GM12878 (cell line): ENCODE results near the gene UBE2QL1. TPM values are rescaled to one million over a fixed set of nuclear protein-coding genes. Genes with fewer than 3 reads are reported as not detected.

ENCODE experiments used
- ATAC-seq: fragments of 200-7000 bp; cut with Tn5 transposase; 3 replicates; pipeline ENCODE4 v1.9.1; 2020; ENCODE audit warnings: mild to moderate bottlenecking, moderate library complexity
- BruUV-seq: library from RNA; stranded (reverse); fragments of 400-500 nt; replicated peaks from 2 replicates; lab custom pipeline; 2021; lab: Mats Ljungman, UMichigan
- CTCF ChIA-PET: fragments of 300-600 bp; sonication (Branson Sonifier 250); formaldehyde crosslinking; extraction: SDS; loops from one replicate; lab custom pipeline; 2021; ENCODE audit warnings: inconsistent platforms; lab: Yijun Ruan, JAX
- POLR2A ChIA-PET: fragments of 350-600 bp; formaldehyde crosslinking; extraction: SDS; loops from one replicate; lab custom pipeline; 2021; ENCODE audit warnings: inconsistent platforms; lab: Charles Lee
- RAD21 ChIA-PET: fragments of 300-600 bp; sonication (Branson Sonifier 250); formaldehyde crosslinking; loops from one replicate; lab custom pipeline; 2023; ENCODE audit warnings: antibody characterized with exemption; ENCODE audit not compliant: unreplicated experiment; lab: Charles Lee
- SMC1A ChIA-PET: fragments of 300-600 bp; sonication (Branson Sonifier 250); formaldehyde crosslinking; loops from one replicate; lab custom pipeline; 2023; ENCODE audit not compliant: unreplicated experiment, uncharacterized antibody; lab: Charles Lee
- DNase-seq: peaks from one replicate; pipeline ENCODE4 v3.0.0-alpha.2; 2011; ENCODE audit warnings: low read depth, low spot score
- FAIRE-seq: peaks from 3 replicates; lab custom pipeline; 2011; peaks lifted over from hg19 to GRCh38; lab: Jason Lieb, UNC
- H2AFZ ChIP-seq: 2 replicates; pipeline ENCODE4 v1.6.0; 2011; ENCODE audit warnings: low read depth, low read length, control low read depth; ENCODE audit not compliant: control insufficient read depth
- H3K27ac ChIP-seq: 2 replicates; pipeline ENCODE4 v1.5.1; 2011; ENCODE audit warnings: control low read depth; ENCODE audit not compliant: control insufficient read depth, insufficient read depth
- H3K27me3 ChIP-seq, 2 experiments: replicated peaks in 1 of 2; 2 replicates each; pipeline versions ENCODE4 v1.6.0 to v1.6.1; 2011; ENCODE audit warnings: low read length in 1 of 2; ENCODE audit not compliant: control insufficient read depth in 2 of 2, insufficient read depth in 2 of 2
- H3K36me3 ChIP-seq, 2 experiments: 2 replicates each; pipeline ENCODE4 v1.5.1; 2011; ENCODE audit warnings: low read length in 1 of 2; ENCODE audit not compliant: control insufficient read depth in 2 of 2, insufficient read depth in 2 of 2
- H3K4me1 ChIP-seq: 2 replicates; pipeline ENCODE4 v1.6.1; 2011; ENCODE audit warnings: mild to moderate bottlenecking, low read length, moderate library complexity, mixed read lengths; ENCODE audit not compliant: control insufficient read depth, insufficient read depth
- H3K4me2 ChIP-seq: 2 replicates; pipeline ENCODE4 v1.6.0; 2011; ENCODE audit warnings: control low read depth; ENCODE audit not compliant: control insufficient read depth, insufficient read depth
- H3K4me3 ChIP-seq: fragments of 200-600 bp; sonication (generic); 2 replicates; pipeline ENCODE4 v1.5.1; 2016
- H3K79me2 ChIP-seq: 2 replicates; pipeline ENCODE4 v1.6.0; 2011; ENCODE audit warnings: low read length; ENCODE audit not compliant: control insufficient read depth, insufficient read depth
- H3K9ac ChIP-seq: 2 replicates; pipeline ENCODE4 v1.8.0; 2011; ENCODE audit warnings: low read length, control low read depth, mixed read lengths; ENCODE audit not compliant: control insufficient read depth, insufficient read depth
- H3K9me3 ChIP-seq: replicated peaks from 3 replicates; pipeline ENCODE4 v1.5.1; 2011; ENCODE audit warnings: mild to moderate bottlenecking, low read length; ENCODE audit not compliant: control insufficient read depth, insufficient read depth
- H4K20me1 ChIP-seq: 2 replicates; pipeline ENCODE4 v1.6.0; 2011; ENCODE audit not compliant: control insufficient read depth, insufficient read depth
- CHD1 ChIP-seq: IDR thresholded peaks from 2 replicates; pipeline ENCODE4 v1.6.1; 2012; ENCODE audit warnings: low read depth, low read length, improper control_type of control experiment
- CREB1 ChIP-seq: IDR thresholded peaks from 2 replicates; pipeline ENCODE4 v1.6.1; 2012; ENCODE audit warnings: low read depth, mild to moderate bottlenecking, inconsistent platforms
- HDAC2 ChIP-seq: fragments of 200-600 bp; sonication (generic); IDR thresholded peaks from 2 replicates; pipeline ENCODE4 v1.6.1; 2017
- IKZF2 ChIP-seq, 2 experiments: fragments of 450-650 bp; IDR thresholded peaks; 2 replicates each; pipeline ENCODE4 v1.6.1; 2017; ENCODE audit warnings: mild to moderate bottlenecking in 2 of 2, moderate library complexity in 2 of 2
- MEF2B ChIP-seq: fragments of 450-650 bp; IDR thresholded peaks from 2 replicates; pipeline ENCODE4 v1.6.1; 2018; ENCODE audit warnings: mild to moderate bottlenecking, moderate library complexity; ENCODE audit not compliant: partially characterized antibody, poor library complexity, severe bottlenecking
- MTA2 ChIP-seq: fragments of 450-650 bp; IDR thresholded peaks from 2 replicates; pipeline ENCODE4 v1.6.1; 2016; ENCODE audit warnings: low read depth, mild to moderate bottlenecking, moderate library complexity
- NBN ChIP-seq: fragments of 450-650 bp; IDR thresholded peaks from 2 replicates; pipeline ENCODE4 v1.6.1; 2016
- NR2C2 ChIP-seq: IDR thresholded peaks from 2 replicates; pipeline ENCODE4 v1.6.1; 2011; ENCODE audit warnings: borderline replicate concordance, low read depth; ENCODE audit not compliant: control insufficient read depth, insufficient read length
- RB1 ChIP-seq: fragments of 450-650 bp; formaldehyde crosslinking; IDR thresholded peaks from 2 replicates; pipeline ENCODE4 v1.6.1; 2017; ENCODE audit warnings: mild to moderate bottlenecking, borderline replicate concordance
- REST ChIP-seq: IDR thresholded peaks from 2 replicates; pipeline ENCODE4 v1.6.1; 2012; ENCODE audit warnings: mild to moderate bottlenecking, low read depth, low read length
- SMARCA5 ChIP-seq: fragments of 450-650 bp; IDR thresholded peaks from 2 replicates; pipeline ENCODE4 v1.6.1; 2017; ENCODE audit warnings: mild to moderate bottlenecking
- ZNF24 ChIP-seq: fragments of 450-650 bp; IDR thresholded peaks from 2 replicates; pipeline ENCODE4 v1.6.1; 2017; ENCODE audit warnings: antibody characterized with exemption, mild to moderate bottlenecking
- ZNF274 ChIP-seq: IDR thresholded peaks from one replicate; pipeline ENCODE4 v1.8.0; 2011; ENCODE audit not compliant: insufficient read length, insufficient read depth
- ZNF622 ChIP-seq: fragments of 450-650 bp; IDR thresholded peaks from 2 replicates; pipeline ENCODE4 v1.6.1; 2017; ENCODE audit warnings: mild to moderate bottlenecking, inconsistent platforms
- WGBS: methylation state at CpG from one replicate; pipeline ENCODE4 v1.1.6; 2016; ENCODE audit warnings: low lambda C conversion rate; ENCODE audit not compliant: insufficient replicate concordance, insufficient coverage; ENCODE audit errors: missing lambda C conversion rate; 5-methylcytosine and 5-hydroxymethylcytosine counted together
- in situ Hi-C: fragments of 300-500 bp; cut with MboI; formaldehyde crosslinking; loops from 9 replicates; pipeline ENCODE4 v1.14.3; 2018; ENCODE audit warnings: mixed read lengths
- intact Hi-C: fragments of 100-400 bp; cut with micrococcal nuclease; formaldehyde crosslinking; loops from one replicate; pipeline ENCODE4 v1.14.2; 2022; ENCODE audit not compliant: unreplicated experiment
- polyA plus RNA-seq, 11 experiments: library from polyadenylated mRNA; depleted of rRNA in 4 of 11; unstranded in 6 of 11; stranded (reverse) in 5 of 11; fragments of >200 nt; fragmentation: Nextera tagmentation in 4 of 11; fragmentation: Illumina TruSeq in 1 of 11; extraction: Ambion mirVana in 4 of 11; extraction: Trizol in 1 of 11; gene quantifications; 1 replicate in 1 of 11; 2 replicates in 10 of 11; pipeline versions ENCODE4 v1.2.1 to v1.2.3, GENCODE V29; 2011 to 2016; ENCODE audit warnings: inconsistent platforms in 2 of 11, missing spikeins in 2 of 11, low read depth in 1 of 11
- total RNA-seq, 4 experiments: library from RNA; depleted of rRNA in 3 of 4; stranded (reverse); fragments of >200 nt in 3 of 4; fragmentation: Illumina TruSeq in 1 of 4; extraction: Trizol in 1 of 4; gene quantifications; 2 replicates each; pipeline versions ENCODE4 v1.2.1 to v1.2.3, GENCODE V29; 2013 to 2021

UBE2QL1 gene
- total and polyA plus RNA-seq, 10 of the 15 experiments (the other 5 are each of a cell fraction or from before 2014, with no cell fraction given): 0.03 to 0.62 (median 0.04) TPM; not detected in 6

- TF ChIP-seq ZNF24 (no peak), NR2C2 (no peak), IKZF2 (IDR thresholded peaks at IDR 0.05) (no peak), CREB1 (no peak), SMARCA5 (no peak), REST (no peak), CHD1 (no peak), NBN (no peak), RB1 (no peak)
- TF ChIP-seq, all 136 proteins: peak for 0
Measured at GRCh38 chr5:6455571-6456200, 7.0 kb downstream of the UBE2QL1 start (continued).

GRCh38 chr5:6456766-6457370 is 8.2 kb downstream of the UBE2QL1 start:
- no peak overlapping the region for H2AFZ ChIP-seq
- POLR2A ChIA-PET: no interaction called here
- no peak for TF ChIP-seq MTA2
- TF ChIP-seq SMARCA5: no peak
- TF ChIP-seq ZNF622: no peak
- no peak for TF ChIP-seq MEF2B
- TF ChIP-seq HDAC2: no peak
- TF ChIP-seq ZNF274: no peak
- TF ChIP-seq, all 136 proteins: peak for 0
- ChIA-PET RAD21 (interaction anchor here (1.0 kb wide), 1 partner anchor 32 kb away, joined by 3 read pairs; no protein-coding TSS in a partner anchor), SMC1A (no interaction called here), CTCF (interaction anchor here (1.4 kb wide), 1 partner anchor 12 kb away, joined by 3 read pairs; no protein-coding TSS in a partner anchor)
- in situ Hi-C loops (no loop called here), intact Hi-C loops (loop anchor here (10.0 kb wide), 1 partner anchor 962 kb away; no protein-coding TSS in a partner anchor)
- FAIRE-seq (no peak), ATAC-seq (no peak), DNase-seq (no peak)
- BruUV-seq: no TSS peak
- no peaks in the 10 kb centered on the region for H3K4me1 ChIP-seq
- H3K4me3 ChIP-seq: no peak overlapping the region
- H3K27me3 ChIP-seq: peaks cover 0 to 10% of the 10 kb centered on the region in 2 experiments
- H3K4me2 ChIP-seq: no peak overlapping the region
- no peaks in the 10 kb centered on the region for H4K20me1 ChIP-seq
- H3K9me3 ChIP-seq: no peaks in the 10 kb centered on the region; the same call in 2 of the 3 replicates
- WGBS: 68% methylated on average over 6 of the region's 6 CpGs
- H3K9ac ChIP-seq: no peak overlapping the region
- H3K79me2 ChIP-seq: no peaks in the 10 kb centered on the region
- H3K27ac ChIP-seq: no peak overlapping the region
- no peaks in the 10 kb centered on the region for H3K36me3 ChIP-seq
